Measurements from ENCODE around the gene RPS10.

DNA sequence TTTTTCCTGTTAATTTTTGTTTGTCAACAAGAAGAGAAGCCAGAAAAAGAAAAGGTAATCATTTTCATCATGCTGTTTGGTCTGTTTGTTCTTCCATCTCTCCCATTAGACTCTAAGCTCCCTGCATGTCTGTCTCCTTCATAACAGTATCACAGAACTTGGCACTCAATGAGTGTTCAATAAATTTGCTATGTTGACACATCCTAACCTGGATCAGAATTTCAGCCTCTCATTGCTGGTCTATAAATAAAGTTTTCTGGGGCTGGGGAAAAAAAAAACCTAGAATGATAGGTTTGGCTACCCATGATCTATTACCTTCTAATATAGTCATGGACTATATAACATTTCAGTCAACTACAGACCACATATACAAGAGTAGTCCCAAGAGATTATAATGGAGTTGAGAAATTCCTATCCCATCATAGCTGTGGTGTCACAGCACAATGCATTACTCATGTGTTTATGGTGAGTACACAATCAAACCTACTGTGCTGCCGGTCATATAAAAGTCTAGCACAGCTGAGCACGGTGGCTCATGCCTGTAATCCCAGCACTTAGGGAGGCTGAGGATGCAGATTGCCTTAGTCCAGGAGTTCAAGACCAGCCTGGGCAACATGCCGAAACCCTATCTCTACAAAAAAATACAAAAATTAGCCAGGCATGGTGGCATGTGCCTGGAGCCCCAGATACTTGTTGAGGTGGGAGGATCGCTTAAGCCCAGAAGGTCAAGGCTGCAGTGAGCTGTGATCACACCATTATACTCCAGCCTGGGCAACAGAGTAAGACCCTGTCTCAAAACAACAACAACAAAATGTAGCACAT is 39.3 kb downstream of the RPS10 start:
- TF ChIP-seq, protein P1, sequence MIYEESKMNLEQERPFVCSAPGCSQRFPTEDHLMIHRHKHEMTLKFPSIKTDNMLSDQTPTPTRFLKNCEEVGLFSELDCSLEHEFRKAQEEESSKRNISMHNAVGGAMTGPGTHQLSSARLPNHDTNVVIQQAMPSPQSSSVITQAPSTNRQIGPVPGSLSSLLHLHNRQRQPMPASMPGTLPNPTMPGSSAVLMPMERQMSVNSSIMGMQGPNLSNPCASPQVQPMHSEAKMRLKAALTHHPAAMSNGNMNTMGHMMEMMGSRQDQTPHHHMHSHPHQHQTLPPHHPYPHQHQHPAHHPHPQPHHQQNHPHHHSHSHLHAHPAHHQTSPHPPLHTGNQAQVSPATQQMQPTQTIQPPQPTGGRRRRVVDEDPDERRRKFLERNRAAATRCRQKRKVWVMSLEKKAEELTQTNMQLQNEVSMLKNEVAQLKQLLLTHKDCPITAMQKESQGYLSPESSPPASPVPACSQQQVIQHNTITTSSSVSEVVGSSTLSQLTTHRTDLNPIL (CRISPR knock-in tag; IDR thresholded peaks at IDR 0.05; ENCODE audit: low read depth): no peak
- TF ChIP-seq, protein P2, sequence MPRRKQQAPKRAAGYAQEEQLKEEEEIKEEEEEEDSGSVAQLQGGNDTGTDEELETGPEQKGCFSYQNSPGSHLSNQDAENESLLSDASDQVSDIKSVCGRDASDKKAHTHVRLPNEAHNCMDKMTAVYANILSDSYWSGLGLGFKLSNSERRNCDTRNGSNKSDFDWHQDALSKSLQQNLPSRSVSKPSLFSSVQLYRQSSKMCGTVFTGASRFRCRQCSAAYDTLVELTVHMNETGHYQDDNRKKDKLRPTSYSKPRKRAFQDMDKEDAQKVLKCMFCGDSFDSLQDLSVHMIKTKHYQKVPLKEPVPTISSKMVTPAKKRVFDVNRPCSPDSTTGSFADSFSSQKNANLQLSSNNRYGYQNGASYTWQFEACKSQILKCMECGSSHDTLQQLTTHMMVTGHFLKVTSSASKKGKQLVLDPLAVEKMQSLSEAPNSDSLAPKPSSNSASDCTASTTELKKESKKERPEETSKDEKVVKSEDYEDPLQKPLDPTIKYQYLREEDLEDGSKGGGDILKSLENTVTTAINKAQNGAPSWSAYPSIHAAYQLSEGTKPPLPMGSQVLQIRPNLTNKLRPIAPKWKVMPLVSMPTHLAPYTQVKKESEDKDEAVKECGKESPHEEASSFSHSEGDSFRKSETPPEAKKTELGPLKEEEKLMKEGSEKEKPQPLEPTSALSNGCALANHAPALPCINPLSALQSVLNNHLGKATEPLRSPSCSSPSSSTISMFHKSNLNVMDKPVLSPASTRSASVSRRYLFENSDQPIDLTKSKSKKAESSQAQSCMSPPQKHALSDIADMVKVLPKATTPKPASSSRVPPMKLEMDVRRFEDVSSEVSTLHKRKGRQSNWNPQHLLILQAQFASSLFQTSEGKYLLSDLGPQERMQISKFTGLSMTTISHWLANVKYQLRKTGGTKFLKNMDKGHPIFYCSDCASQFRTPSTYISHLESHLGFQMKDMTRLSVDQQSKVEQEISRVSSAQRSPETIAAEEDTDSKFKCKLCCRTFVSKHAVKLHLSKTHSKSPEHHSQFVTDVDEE (CRISPR knock-in tag; IDR thresholded peaks at IDR 0.05): no peak
- TF ChIP-seq GLIS3 (CRISPR knock-in tag; IDR thresholded peaks at IDR 0.05) (no peak), ZNF565 (CRISPR knock-in tag; conservative IDR thresholded peaks at IDR 0.05; ENCODE audit: low read depth) (no peak), BACH2 (CRISPR knock-in tag; IDR thresholded peaks at IDR 0.05; ENCODE audit: borderline replicate concordance) (no peak), ISL1 (CRISPR knock-in tag; IDR thresholded peaks at IDR 0.05) (no peak)

Data from SK-N-SH treated with all-trans-retinoic acid at 6 μM for 48 hours (cell line).